T-cell (primary cell): ENCODE results near the gene PTCH1. TPM values are rescaled to one million over a fixed set of nuclear protein-coding genes. Genes with fewer than 3 reads are reported as not detected.

Experiments used
- ATAC-seq, 4 experiments: fragments of 200-7000 bp in 3 of 4; fragments of 150-1000 bp in 1 of 4; cut with Tn5 transposase; replicated peaks in 1 of 4; 1 replicate in 3 of 4; 2 replicates in 1 of 4; pipeline ENCODE4 v1.10.0; 2021; ENCODE audit warnings: moderate library complexity in 3 of 4, mild to moderate bottlenecking in 2 of 4, moderate number of reproducible peaks in 1 of 4
- CTCF ChIA-PET, 2 donors: fragments of 300-600 bp; sonication (Branson Sonifier 250); formaldehyde crosslinking; loops; one replicate each; lab custom pipeline; 2022; ENCODE audit warnings: antibody characterized with exemption in 2 of 2; lab: Charles Lee
- POLR2A ChIA-PET, 2 donors: fragments of 300-600 bp; sonication (Branson Sonifier 250); formaldehyde crosslinking; loops; one replicate each; lab custom pipeline; 2022; ENCODE audit warnings: antibody characterized with exemption in 2 of 2; lab: Charles Lee
- DNase-seq, 35 experiments: peaks; one replicate each; pipeline versions ENCODE4 v3.0.0 to v3.0.0-alpha.2; 2013 to 2023
- H3K27ac ChIP-seq: one replicate; pipeline ENCODE4 v1.5.1; 2013; ENCODE audit warnings: low read length
- H3K27me3 ChIP-seq, 2 experiments: replicated peaks in 1 of 2; 1 replicate in 1 of 2; 2 replicates in 1 of 2; pipeline versions ENCODE4 v1.6.1 to v1.7.0; 2013; ENCODE audit warnings: low read length in 1 of 2, mixed read lengths in 1 of 2; ENCODE audit not compliant: control insufficient read depth in 2 of 2, insufficient read depth in 2 of 2; ENCODE audit errors: extremely low read depth in 1 of 2
- H3K36me3 ChIP-seq, 2 donors: 1 replicate in 1 of 2; 2 replicates in 1 of 2; pipeline versions ENCODE4 v1.6.1 to v1.7.0; 2013; ENCODE audit warnings: low read length in 1 of 2; ENCODE audit not compliant: control insufficient read depth in 2 of 2, insufficient read depth in 1 of 2; ENCODE audit errors: extremely low read depth in 1 of 2
- H3K4me1 ChIP-seq, 2 experiments: 1 replicate in 1 of 2; 2 replicates in 1 of 2; pipeline versions ENCODE4 v1.6.1 to v1.7.0; 2013; ENCODE audit warnings: low read length in 2 of 2, mixed read lengths in 1 of 2; ENCODE audit not compliant: insufficient read depth in 2 of 2, control insufficient read depth in 1 of 2; ENCODE audit errors: extremely low read depth in 1 of 2
- H3K4me3 ChIP-seq, 2 donors: 1 replicate in 1 of 2; 2 replicates in 1 of 2; pipeline versions ENCODE4 v1.5.1 to v1.7.0; 2013; ENCODE audit warnings: mild to moderate bottlenecking in 2 of 2, low read length in 1 of 2, moderate library complexity in 1 of 2; ENCODE audit not compliant: control insufficient read depth in 1 of 2; ENCODE audit errors: extremely low read depth in 1 of 2
- H3K9me3 ChIP-seq: 2 replicates; pipeline ENCODE4 v1.7.0; 2013
- H3K27ac Mint-ChIP-seq, 2 donors: one replicate each; pipeline ENCODE4 v1.8.0; 2020 to 2021; ENCODE audit warnings: mild to moderate bottlenecking in 2 of 2, mixed read lengths in 2 of 2
- H3K27me3 Mint-ChIP-seq, 2 donors: one replicate each; pipeline ENCODE4 v1.8.0; 2021 to 2022; ENCODE audit warnings: mixed read lengths in 2 of 2
- H3K36me3 Mint-ChIP-seq: one replicate; pipeline ENCODE4 v1.8.0; 2021; ENCODE audit warnings: mixed read lengths
- H3K4me1 Mint-ChIP-seq, 3 donors: one replicate each; pipeline ENCODE4 v1.8.0; 2020 to 2022; ENCODE audit warnings: mixed read lengths in 3 of 3, mild to moderate bottlenecking in 1 of 3
- H3K4me3 Mint-ChIP-seq, 3 donors: one replicate each; pipeline ENCODE4 v1.8.0; 2020 to 2022; ENCODE audit warnings: mild to moderate bottlenecking in 3 of 3, mixed read lengths in 3 of 3, moderate library complexity in 3 of 3
- H3K9me3 Mint-ChIP-seq, 3 donors: one replicate each; pipeline ENCODE4 v1.8.0; 2020 to 2022; ENCODE audit warnings: mixed read lengths in 3 of 3
- WGBS: methylation state at CpG from one replicate; pipeline ENCODE4 v1.1.5; 2013; ENCODE audit warnings: missing lambda C conversion rate; ENCODE audit not compliant: insufficient coverage; 5-methylcytosine and 5-hydroxymethylcytosine counted together
- total RNA-seq, 35 experiments: library from RNA in 6 of 35; stranded (reverse) in 6 of 35; fragments of 120-200 nt in 1 of 35; gene quantifications; one replicate each; pipeline versions ENCODE4 v1.2.1 to v1.2.4 and lab custom pipeline; 2013 to 2026

Gene PTCH1
- total RNA-seq, 5 donors from 2014 or later (not counting 1 experiment from before 2014, with no cell fraction given): 23.4 to 35.5 (median 29.2) TPM

DNA sequence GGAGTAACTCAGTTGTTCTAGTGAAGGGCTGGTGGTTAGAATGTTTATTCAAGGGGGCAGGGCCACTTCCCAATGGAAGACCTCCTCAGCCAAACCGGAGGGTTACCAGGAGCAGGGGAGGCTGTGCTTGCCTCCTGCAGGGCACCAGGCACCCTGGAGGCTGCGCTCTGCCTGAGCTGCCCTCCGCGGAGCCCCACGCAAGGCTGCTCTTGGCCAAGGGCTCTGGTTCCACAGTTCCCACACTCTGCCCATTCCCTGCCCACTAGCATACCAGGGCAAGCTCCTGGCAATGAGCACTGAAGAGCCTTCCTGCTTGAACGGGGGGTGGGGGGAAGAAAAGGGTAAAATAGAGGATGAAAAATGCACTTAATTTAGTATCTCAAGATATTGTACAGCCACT lies 35.5 kb upstream of the PTCH1 start:
- CTCF ChIA-PET: interaction anchor here (0.6 to 0.7 kb wide), 2 partner anchors 292 to 719 kb away, joined by 4 read pairs; no protein-coding TSS in a partner anchor
- POLR2A ChIA-PET: no interaction called here
- Histone ChIP-seq H3K4me1 (peaks cover 0 to 4% of the 10 kb centered on the region in 2 experiments), H3K36me3 (no peaks in the 10 kb centered on the region), H3K4me3 (no peak overlapping the region), H3K27ac (no peak overlapping the region), H3K27me3 (peaks cover 0 to 35% of the 10 kb centered on the region in 2 experiments), H3K9me3 (no peaks in the 10 kb centered on the region)
- ATAC-seq (no peak), DNase-seq (peak in 1 of 35 experiments; percentile 16)
- Mint-ChIP-seq H3K36me3 (no peaks in the 10 kb centered on the region), H3K4me1 (peaks cover 0 to 3% (median 2%) of the 10 kb centered on the region in 3 donors), H3K27me3 (peaks cover 31 to 42% of the 10 kb centered on the region in 2 donors), H3K9me3 (no peaks in the 10 kb centered on the region), H3K27ac (no peak overlapping the region), H3K4me3 (peak overlapping the region in 1 of 3 donors; percentile 28)
- 89% methylated on average over 5 of the region's 6 CpGs for WGBS

DNA sequence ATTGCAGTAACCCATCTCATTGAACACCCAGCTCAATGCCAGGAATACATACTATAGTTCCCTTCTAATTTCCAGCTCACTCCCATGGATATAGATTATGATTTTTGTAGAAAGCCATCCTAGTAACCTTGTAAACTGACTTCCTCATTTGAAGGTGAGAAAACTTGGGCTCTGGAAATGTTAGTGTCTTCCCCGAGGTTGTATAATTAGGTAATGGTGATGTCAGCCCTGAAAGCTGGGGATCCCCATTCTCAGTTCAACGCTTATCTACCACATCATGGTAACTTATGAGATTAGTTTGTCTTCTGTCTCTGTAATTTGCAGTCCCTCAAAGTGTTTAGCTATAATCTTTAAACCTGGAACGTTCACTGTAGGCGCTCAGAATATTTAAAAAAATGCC lies 34.6 kb upstream of the PTCH1 start:
- POLR2A ChIA-PET: interaction anchor here in 1 of 2 donors (0.6 kb wide), 1 partner anchor 103 kb away, joined by 4 read pairs; no protein-coding TSS in a partner anchor
- WGBS: 100% methylated on average over 1 of the region's 4 CpGs
- ATAC-seq: no peak

DNA sequence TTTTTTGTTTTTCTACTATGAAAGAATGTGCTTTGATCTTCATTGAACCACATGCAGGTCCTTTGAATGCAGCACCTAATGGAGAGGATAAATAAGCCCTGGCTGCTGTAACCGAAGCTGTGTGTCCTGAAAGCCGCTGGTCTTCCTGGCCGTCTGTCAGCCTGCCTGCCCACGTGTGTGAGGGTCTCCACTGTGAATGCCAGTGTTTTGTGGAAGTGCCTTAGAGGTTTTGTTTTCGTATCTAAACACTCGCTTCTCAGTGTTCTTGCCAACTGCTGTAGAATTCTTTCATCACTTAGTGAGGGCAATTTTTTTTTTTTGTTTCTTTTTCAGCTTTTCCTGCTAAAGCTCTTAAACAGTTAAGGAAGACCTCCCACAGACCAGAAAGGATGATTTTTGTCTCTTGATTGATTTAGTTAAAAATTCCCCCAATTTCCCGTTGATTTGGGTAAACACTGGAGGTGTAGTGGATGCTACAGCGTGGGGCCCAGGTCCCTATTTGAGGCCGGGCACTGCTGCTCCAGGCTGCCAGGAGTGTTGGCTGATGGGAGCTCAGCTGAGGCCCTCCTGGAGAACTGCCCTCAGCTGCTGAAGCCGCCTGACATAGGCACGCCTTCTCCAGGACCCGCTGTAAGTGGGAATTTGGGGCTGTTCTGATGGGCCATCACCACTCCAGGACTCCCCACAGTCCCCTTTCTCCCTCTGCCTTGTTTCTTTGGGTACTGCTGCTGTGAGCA lies 29.2 kb upstream of the PTCH1 start:
- peak in 1 of 35 experiments; percentile 2 for DNase-seq
- ChIA-PET CTCF (no interaction called here), POLR2A (no interaction called here)
- Mint-ChIP-seq H3K4me3 (no peak overlapping the region), H3K9me3 (no peaks in the 10 kb centered on the region), H3K27me3 (peaks cover 14 to 16% of the 10 kb centered on the region in 2 donors), H3K36me3 (no peaks in the 10 kb centered on the region), H3K27ac (no peak overlapping the region), H3K4me1 (no peaks in the 10 kb centered on the region)
- peaks cover 0 to 9% of the 10 kb centered on the region in 2 experiments for H3K27me3 ChIP-seq
- WGBS: 79% methylated on average over 5 of the region's 12 CpGs
- no peak overlapping the region for H3K27ac ChIP-seq
- no peaks in the 10 kb centered on the region for H3K4me1 ChIP-seq
- no peak overlapping the region for H3K4me3 ChIP-seq
- no peak for ATAC-seq
- no peaks in the 10 kb centered on the region for H3K9me3 ChIP-seq
- H3K36me3 ChIP-seq: no peaks in the 10 kb centered on the region

More for the DNA sequence above, 34.6 kb upstream of the PTCH1 start:
- H3K36me3 ChIP-seq: no peaks in the 10 kb centered on the region
- peaks cover 0 to 31% of the 10 kb centered on the region in 2 experiments for H3K27me3 ChIP-seq
- DNase-seq: no peak
- peaks cover 0 to 3% (median 2%) of the 10 kb centered on the region in 3 donors for H3K4me1 Mint-ChIP-seq
- H3K27ac ChIP-seq: no peak overlapping the region
- no peaks in the 10 kb centered on the region for H3K9me3 ChIP-seq
- no peak overlapping the region for H3K27ac Mint-ChIP-seq
- CTCF ChIA-PET: interaction anchor here in 1 of 2 donors (0.7 kb wide), 1 partner anchor 28 kb away, joined by 3 read pairs; no protein-coding TSS in a partner anchor
- H3K27me3 Mint-ChIP-seq: peaks cover 26 to 42% of the 10 kb centered on the region in 2 donors
- H3K36me3 Mint-ChIP-seq: no peaks in the 10 kb centered on the region
- H3K4me1 ChIP-seq: peaks cover 0 to 4% of the 10 kb centered on the region in 2 experiments
- no peaks in the 10 kb centered on the region for H3K9me3 Mint-ChIP-seq
- H3K4me3 Mint-ChIP-seq: no peak overlapping the region
- no peak overlapping the region for H3K4me3 ChIP-seq

DNA sequence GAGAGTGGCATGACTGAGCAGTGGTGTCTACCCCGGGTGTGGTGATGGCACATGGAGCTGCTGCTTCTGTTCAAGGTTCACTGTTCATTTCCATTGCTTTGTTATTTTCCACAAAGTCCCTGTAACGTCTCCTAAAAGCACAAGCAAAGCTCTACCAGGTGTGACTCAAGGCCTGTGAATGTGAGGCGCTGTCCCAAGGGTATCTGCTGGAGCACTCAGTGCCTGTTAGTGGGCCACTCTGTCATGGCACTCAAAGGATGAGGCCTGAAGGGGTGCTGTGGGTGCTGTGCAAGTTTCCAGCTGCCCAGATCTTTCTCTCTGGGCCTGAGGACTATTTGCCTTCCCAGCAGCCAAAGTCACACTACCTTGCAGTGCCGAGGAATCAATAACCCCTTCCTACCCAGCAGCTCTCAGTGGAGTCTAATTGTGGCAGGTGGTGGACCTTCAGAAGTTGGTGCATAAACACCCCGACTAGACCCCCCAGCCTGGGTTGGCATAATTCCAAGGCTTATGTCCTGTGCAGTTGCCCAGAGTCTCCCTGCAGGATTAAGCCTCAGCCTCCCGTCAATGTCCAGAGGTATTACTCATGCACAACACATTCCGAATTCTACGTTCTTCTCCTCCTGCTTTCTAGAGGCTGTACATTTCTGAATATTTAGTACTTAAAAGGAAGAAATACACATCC lies 17.4 kb upstream of the PTCH1 start:
- H3K4me3 Mint-ChIP-seq: no peak overlapping the region
- H3K4me1 ChIP-seq: no peaks in the 10 kb centered on the region
- no peak overlapping the region for H3K27ac ChIP-seq
- no peaks in the 10 kb centered on the region for H3K9me3 Mint-ChIP-seq
- peaks cover 0 to under 1% of the 10 kb centered on the region in 2 experiments for H3K27me3 ChIP-seq
- no peaks in the 10 kb centered on the region for H3K4me1 Mint-ChIP-seq
- no peak overlapping the region for H3K4me3 ChIP-seq
- ChIA-PET POLR2A (no interaction called here), CTCF (no interaction called here)
- H3K36me3 ChIP-seq: no peaks in the 10 kb centered on the region
- WGBS: 85% methylated on average over 3 of the region's 8 CpGs
- no peak overlapping the region for H3K27ac Mint-ChIP-seq
- peaks cover 12 to 15% of the 10 kb centered on the region in 2 donors for H3K27me3 Mint-ChIP-seq
- no peaks in the 10 kb centered on the region for H3K36me3 Mint-ChIP-seq
- no peaks in the 10 kb centered on the region for H3K9me3 ChIP-seq
- DNase-seq (no peak), ATAC-seq (no peak)

DNA sequence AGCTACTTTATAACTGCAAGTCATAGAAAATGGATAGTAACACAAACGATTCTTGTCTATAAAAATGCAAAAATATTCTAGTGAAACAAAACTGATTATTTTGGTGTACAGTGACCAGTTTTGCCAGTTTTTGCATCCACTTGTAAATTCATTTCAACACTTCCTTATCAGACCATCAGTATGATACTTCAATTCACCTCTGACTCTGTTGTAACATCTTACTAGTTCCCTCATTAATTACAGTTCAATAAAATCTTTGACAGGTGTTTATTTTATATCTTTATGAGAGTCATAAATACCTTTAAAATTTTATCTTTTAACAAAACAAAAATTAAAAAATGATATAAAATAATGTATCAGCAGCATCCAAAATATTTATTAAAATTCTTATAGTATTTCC lies 13.1 kb upstream of the PTCH1 start:
- peaks cover 0 to 12% (median 0%) of the 10 kb centered on the region in 3 donors for H3K4me1 Mint-ChIP-seq
- H3K4me3 Mint-ChIP-seq: no peak overlapping the region
- H3K36me3 Mint-ChIP-seq: no peaks in the 10 kb centered on the region
- ChIA-PET POLR2A (no interaction called here), CTCF (interaction anchor here in 1 of 2 donors (0.6 kb wide), 1 partner anchor 530 kb away, joined by 4 read pairs; no protein-coding TSS in a partner anchor)
- Histone ChIP-seq H3K27me3 (peaks cover 0 to 13% of the 10 kb centered on the region in 2 experiments), H3K36me3 (no peaks in the 10 kb centered on the region), H3K4me3 (no peak overlapping the region), H3K4me1 (no peaks in the 10 kb centered on the region), H3K9me3 (no peaks in the 10 kb centered on the region), H3K27ac (no peak overlapping the region)
- no peaks in the 10 kb centered on the region for H3K9me3 Mint-ChIP-seq
- peaks cover 28 to 29% of the 10 kb centered on the region in 2 donors for H3K27me3 Mint-ChIP-seq
- H3K27ac Mint-ChIP-seq: no peak overlapping the region
- no CpG with 5 or more reads among the region's 1 CpG for WGBS
- ATAC-seq: no peak
- no peak for DNase-seq

DNA sequence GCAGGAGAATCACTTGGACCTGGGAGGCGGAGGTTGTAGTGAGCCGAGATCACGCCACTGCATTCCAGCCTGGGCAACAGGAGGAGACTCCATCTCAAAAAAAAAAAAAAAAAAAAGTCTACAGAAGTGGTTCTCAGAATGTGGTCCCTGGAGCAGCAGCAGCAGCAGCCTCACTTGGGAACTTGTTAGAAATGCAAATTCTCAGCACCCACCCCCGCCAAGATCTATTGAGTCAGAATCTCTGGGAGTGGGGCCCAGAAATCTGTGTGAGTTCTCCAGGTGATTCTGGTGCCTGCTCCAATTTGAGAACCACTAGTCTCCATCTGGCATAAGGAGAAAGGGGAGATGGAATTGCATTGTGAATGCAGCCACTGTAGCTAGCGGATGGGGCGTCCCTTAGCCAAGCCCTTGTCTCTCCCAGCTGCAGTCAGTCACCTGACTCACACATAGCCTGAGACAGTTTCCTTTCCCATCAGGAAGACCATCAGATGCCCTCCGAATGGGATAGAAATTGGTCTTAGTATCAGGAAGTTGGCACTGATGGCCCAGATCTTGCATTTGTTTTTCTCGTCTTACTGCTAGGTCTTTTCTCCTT lies 12.2 kb upstream of the PTCH1 start:
- Mint-ChIP-seq H3K4me3 (no peak overlapping the region), H3K27me3 (peaks cover 34% of the 10 kb centered on the region in 2 donors), H3K36me3 (no peaks in the 10 kb centered on the region), H3K9me3 (no peaks in the 10 kb centered on the region), H3K4me1 (peaks cover 0 to 12% (median 0%) of the 10 kb centered on the region in 3 donors), H3K27ac (no peak overlapping the region)
- WGBS: 88% methylated on average over 1 of the region's 8 CpGs
- ATAC-seq (no peak), DNase-seq (no peak)
- Histone ChIP-seq H3K4me1 (no peaks in the 10 kb centered on the region), H3K27ac (no peak overlapping the region), H3K9me3 (no peaks in the 10 kb centered on the region), H3K36me3 (no peaks in the 10 kb centered on the region), H3K4me3 (no peak overlapping the region), H3K27me3 (peaks cover 0 to 13% of the 10 kb centered on the region in 2 experiments)
- POLR2A ChIA-PET: no interaction called here
- CTCF ChIA-PET: no interaction called here
